ENCODE measurements around the gene RGS11. TPM values are rescaled to one million over a fixed set of nuclear protein-coding genes. Genes with fewer than 3 reads are reported as not detected.

RGS11 gene
- total and polyA plus RNA-seq, 9 of the 15 experiments (the other 6 are each of a cell fraction or from before 2014, with no cell fraction given), result not detected

DNA sequence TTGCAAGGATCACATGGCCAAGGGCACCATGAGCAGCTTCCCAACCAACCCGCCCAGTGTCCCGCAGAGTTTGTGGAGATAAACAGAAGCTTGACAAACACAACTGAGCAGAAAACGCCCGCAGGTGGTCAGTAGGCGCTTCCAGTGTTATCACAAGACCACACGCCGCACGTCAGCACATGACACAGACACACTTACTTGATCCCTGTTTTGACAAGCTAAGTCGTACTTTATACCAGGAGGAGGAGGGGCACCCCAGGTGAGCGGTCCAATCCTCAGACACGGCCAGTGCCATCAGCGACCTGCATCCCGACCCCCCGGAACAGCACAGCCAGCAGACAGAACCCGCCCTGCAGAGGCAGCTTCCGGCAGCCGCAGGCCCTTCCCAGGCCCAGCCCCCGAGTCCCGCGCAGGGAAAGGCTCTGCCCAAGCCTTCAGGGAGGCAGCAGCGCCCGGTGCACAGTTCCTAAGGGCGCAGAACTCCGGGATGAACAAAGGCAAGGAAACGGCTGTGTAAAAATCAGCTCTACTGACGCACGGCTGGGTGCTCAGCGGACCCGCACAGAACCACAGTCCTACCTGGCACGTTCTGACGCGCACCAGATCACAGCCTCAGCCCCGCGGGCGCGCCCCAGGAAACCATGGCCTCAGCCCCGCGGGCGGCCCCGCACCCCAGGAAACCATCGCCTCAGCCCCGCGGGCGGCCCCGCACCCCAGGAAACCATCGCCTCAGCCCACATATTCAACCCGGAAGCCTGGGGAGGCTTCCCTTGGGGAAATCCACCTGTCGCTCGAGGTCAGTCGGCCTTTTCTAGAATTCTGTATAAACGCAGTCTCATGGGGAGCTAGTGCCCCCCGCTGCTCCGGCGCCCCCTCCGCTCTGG, 48.9 kb upstream of the RGS11 start (continued):
- 0 out of 4 replicates have a peak, but pooled peaks of 1 of the 2 experiments have one; percentile 63 for TF ChIP-seq BCLAF1 (IDR thresholded peaks at IDR 0.05; ENCODE audit: borderline replicate concordance in 1 of 2, control insufficient read depth in 1 of 2, low read depth in 2 of 2, low read length in 1 of 2)
- peak; percentile 59; the same call in 1 of the 2 replicates for TF ChIP-seq NCOA1 (IDR thresholded peaks at IDR 0.05; ENCODE audit: low read depth)
- TF ChIP-seq ZNF24 (IDR thresholded peaks at IDR 0.05), result no peak
- TF ChIP-seq POLR2AphosphoS5 (IDR thresholded peaks at IDR 0.05; ENCODE audit: control insufficient read depth, insufficient read depth, low read depth, low read length), result peak; percentile 83; the same call in 1 of the 2 replicates
- peak in 1 of 2 experiments; percentile 78; a peak in 2 of 4 replicates for TF ChIP-seq RCOR1 (IDR thresholded peaks at IDR 0.05; ENCODE audit: borderline replicate concordance in 1 of 2, low read depth in 2 of 2, low read length in 2 of 2)
- peak; percentile 64 for TF ChIP-seq FOXM1 (IDR thresholded peaks at IDR 0.05; ENCODE audit: low read depth)
- no peak for TF ChIP-seq FOXM1 (CRISPR knock-in tag; IDR thresholded peaks at IDR 0.05; ENCODE audit: low read depth)
- no peak for TF ChIP-seq TBP (optimal IDR thresholded peaks at IDR 0.05; ENCODE audit: low read depth, low read length)
- peak; percentile 87 for TF ChIP-seq SMAD4 (CRISPR knock-in tag; conservative IDR thresholded peaks at IDR 0.05)
- no peak for TF ChIP-seq ZBTB33 (CRISPR knock-in tag; IDR thresholded peaks at IDR 0.05)
- no peak for TF ChIP-seq PPARD (CRISPR knock-in tag; IDR thresholded peaks at IDR 0.05)
- no peak for TF ChIP-seq HDGF (IDR thresholded peaks at IDR 0.05)
- TF ChIP-seq ESRRB (CRISPR knock-in tag; IDR thresholded peaks at IDR 0.05; ENCODE audit: borderline replicate concordance), result no peak
- TF ChIP-seq, protein P1, sequence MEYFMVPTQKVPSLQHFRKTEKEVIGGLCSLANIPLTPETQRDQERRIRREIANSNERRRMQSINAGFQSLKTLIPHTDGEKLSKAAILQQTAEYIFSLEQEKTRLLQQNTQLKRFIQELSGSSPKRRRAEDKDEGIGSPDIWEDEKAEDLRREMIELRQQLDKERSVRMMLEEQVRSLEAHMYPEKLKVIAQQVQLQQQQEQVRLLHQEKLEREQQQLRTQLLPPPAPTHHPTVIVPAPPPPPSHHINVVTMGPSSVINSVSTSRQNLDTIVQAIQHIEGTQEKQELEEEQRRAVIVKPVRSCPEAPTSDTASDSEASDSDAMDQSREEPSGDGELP (CRISPR knock-in tag; IDR thresholded peaks at IDR 0.05; ENCODE audit: borderline replicate concordance), result peak; percentile 84
- TF ChIP-seq MNT (conservative IDR thresholded peaks at IDR 0.05), result peak; percentile 93 to 97
- TF ChIP-seq, protein P2, sequence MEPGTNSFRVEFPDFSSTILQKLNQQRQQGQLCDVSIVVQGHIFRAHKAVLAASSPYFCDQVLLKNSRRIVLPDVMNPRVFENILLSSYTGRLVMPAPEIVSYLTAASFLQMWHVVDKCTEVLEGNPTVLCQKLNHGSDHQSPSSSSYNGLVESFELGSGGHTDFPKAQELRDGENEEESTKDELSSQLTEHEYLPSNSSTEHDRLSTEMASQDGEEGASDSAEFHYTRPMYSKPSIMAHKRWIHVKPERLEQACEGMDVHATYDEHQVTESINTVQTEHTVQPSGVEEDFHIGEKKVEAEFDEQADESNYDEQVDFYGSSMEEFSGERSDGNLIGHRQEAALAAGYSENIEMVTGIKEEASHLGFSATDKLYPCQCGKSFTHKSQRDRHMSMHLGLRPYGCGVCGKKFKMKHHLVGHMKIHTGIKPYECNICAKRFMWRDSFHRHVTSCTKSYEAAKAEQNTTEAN (CRISPR knock-in tag; IDR thresholded peaks at IDR 0.05), result no peak
- TF ChIP-seq PHTF2 (CRISPR knock-in tag; IDR thresholded peaks at IDR 0.05), result no peak
- TF ChIP-seq NFE2 (IDR thresholded peaks at IDR 0.05; ENCODE audit: low read depth), result peak; percentile 43; the same call in 1 of the 2 replicates
